Activated CD4-positive, CD25-positive, alpha-beta regulatory T cell treated with anti-CD3 and anti-CD28 coated beads, Interleukin-2, amount 50 U/mL, for 72 hours (primary cell): Measurements from ENCODE around the gene OR1N2.
"Not testable (repeated sequence)": the region's sequence is repeated elsewhere in the genome, so short reads cannot be mapped to it uniquely, and the experiment has no call there.

Experiments used
- DNase-seq: peaks from one replicate; pipeline ENCODE4 v3.0.0; 2021

Gene OR1N2

GRCh38 chr9:122552812-122553211 is at the start of gene OR1N2:
OR1N2 (plus strand) TSS chr9:122553112; CDS start chr9:122553212, 100 bp downstream.
- no peak for DNase-seq

GRCh38 chr9:122506964-122507363 is 45.9 kb upstream of the OR1N2 start:
- DNase-seq, result no peak

GRCh38 chr9:122510502-122510901 is 42.4 kb upstream of the OR1N2 start, which contains the start of gene OR1J2:
OR1J2 (plus strand) TSS chr9:122510802; CDS start chr9:122510802, 0 bp downstream.
- DNase-seq, result no peak

- DNase-seq, result no peak
Measured at GRCh38 chr9:122518226-122518625, 34.7 kb upstream of the OR1N2 start.

GRCh38 chr9:122518841-122519240 is 34.1 kb upstream of the OR1N2 start, which contains the start of gene OR1J4:
OR1J4 (plus strand) TSS chr9:122519141; CDS start chr9:122519141, 0 bp downstream.
- DNase-seq, result no peak

GRCh38 chr9:122519376-122519775 is 33.5 kb upstream of the OR1N2 start:
- DNase-seq, result no peak

- no peak for DNase-seq
Measured at GRCh38 chr9:122526602-122527001, 26.3 kb upstream of the OR1N2 start.

GRCh38 chr9:122527193-122527592 is 25.7 kb upstream of the OR1N2 start, which contains the start of gene OR1N1:
OR1N1 (minus strand) TSS chr9:122527293; CDS start chr9:122527293, 0 bp downstream.
- DNase-seq, result no peak

- DNase-seq, result not testable (repeated sequence)
Measured at GRCh38 chr9:122531157-122531556, 21.8 kb upstream of the OR1N2 start.

- DNase-seq, result no peak
Measured at GRCh38 chr9:122536134-122536533, 16.8 kb upstream of the OR1N2 start.

GRCh38 chr9:122537066-122537465 is 15.8 kb upstream of the OR1N2 start:
- not testable (repeated sequence) for DNase-seq

GRCh38 chr9:122538757-122539156 is 14.2 kb upstream of the OR1N2 start:
- no peak for DNase-seq

- no peak for DNase-seq
Measured at GRCh38 chr9:122546196-122546595, 6.7 kb upstream of the OR1N2 start.

- no peak for DNase-seq
Measured at GRCh38 chr9:122551371-122551770, 1.5 kb upstream of the OR1N2 start.

- no peak for DNase-seq
Measured at GRCh38 chr9:122561446-122561845, 8.5 kb downstream of the OR1N2 start.

- DNase-seq, result no peak
Measured at GRCh38 chr9:122562134-122562760, 9.3 kb downstream of the OR1N2 start.

- DNase-seq, result no peak
Measured at GRCh38 chr9:122567901-122568300, 15.0 kb downstream of the OR1N2 start.

GRCh38 chr9:122572456-122572855 is 19.5 kb downstream of the OR1N2 start:
- DNase-seq, result no peak

GRCh38 chr9:122579874-122580273 is 27.0 kb downstream of the OR1N2 start:
- no peak for DNase-seq

- DNase-seq, result no peak
Measured at GRCh38 chr9:122580360-122580759, 27.4 kb downstream of the OR1N2 start.

- not testable (repeated sequence) for DNase-seq
Measured at GRCh38 chr9:122583284-122583683, 30.4 kb downstream of the OR1N2 start, which contains the start of gene OR1L8. OR1L8 (minus strand) TSS chr9:122583384; CDS start chr9:122568477, 14,907 bp downstream.
